ENCODE measurements around the gene GCNT1.
A peak's percentile ranks its signal among the peaks of the same experiment; 100 is the strongest.

Gene GCNT1

GRCh38 chr9:76458903-76459693 lies at the start of gene GCNT1:
Gene GCNT1 (plus strand): TSS chr9:76459182. CDS start chr9:76502382, 43,200 bp downstream.
- peak within 1 kb of the TSS; percentile 96 for H3K4me3 Mint-ChIP-seq
- no peaks in the 10 kb centered on the region for H3K36me3 Mint-ChIP-seq (ENCODE audit: low read depth)
- H3K4me1 Mint-ChIP-seq (ENCODE audit: low read depth) = peaks cover 23% of the 10 kb centered on the region
- no peaks in the 10 kb centered on the region for H3K9me3 Mint-ChIP-seq
- no peaks in the 10 kb centered on the region for H3K27me3 Mint-ChIP-seq (ENCODE audit: low read depth)
- peak within 1 kb of the TSS; percentile 79 for H3K27ac Mint-ChIP-seq

GRCh38 chr9:76412638-76413037 lies 46.3 kb upstream of the GCNT1 start:
- peaks cover 12% of the 10 kb centered on the region for H3K4me1 Mint-ChIP-seq (ENCODE audit: low read depth)

GRCh38 chr9:76413658-76414057 lies 45.3 kb upstream of the GCNT1 start:
- H3K9me3 Mint-ChIP-seq = peaks cover 14% of the 10 kb centered on the region
- no peaks in the 10 kb centered on the region for H3K27me3 Mint-ChIP-seq (ENCODE audit: low read depth)
- H3K4me3 Mint-ChIP-seq = no peak overlapping the region
- peaks cover 12% of the 10 kb centered on the region for H3K4me1 Mint-ChIP-seq (ENCODE audit: low read depth)
- H3K36me3 Mint-ChIP-seq (ENCODE audit: low read depth) = peaks cover 2% of the 10 kb centered on the region
- H3K27ac Mint-ChIP-seq = no peak overlapping the region

More at GRCh38 chr9:76412638-76413037, 46.3 kb upstream of the GCNT1 start:
- Mint-ChIP-seq H3K9me3 (peaks cover 14% of the 10 kb centered on the region), H3K36me3 (ENCODE audit: low read depth) (peaks cover 2% of the 10 kb centered on the region), H3K4me3 (no peak overlapping the region), H3K27ac (no peak overlapping the region), H3K27me3 (ENCODE audit: low read depth) (no peaks in the 10 kb centered on the region)

DNA sequence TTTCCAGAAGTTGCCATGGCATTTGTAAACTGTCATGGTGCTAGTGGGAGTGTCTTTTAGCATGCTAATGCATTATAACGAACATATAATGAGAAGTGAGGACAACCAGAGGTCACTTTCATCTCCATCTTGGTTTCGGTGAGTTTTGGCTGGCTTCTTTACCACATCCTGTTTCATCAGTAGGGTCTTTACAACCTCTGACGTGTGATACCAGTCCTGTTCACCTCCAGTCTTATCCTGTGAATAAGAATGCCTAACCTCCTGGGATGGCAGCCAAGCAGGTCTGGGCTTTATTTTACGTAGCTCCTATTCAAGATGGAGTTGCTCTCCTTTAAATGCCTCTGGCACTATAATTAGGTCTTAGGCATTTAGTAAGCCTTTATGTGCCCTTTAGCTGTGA lies 44.3 kb upstream of the GCNT1 start:
- Mint-ChIP-seq H3K4me1 (ENCODE audit: low read depth) (peaks cover 12% of the 10 kb centered on the region), H3K36me3 (ENCODE audit: low read depth) (peaks cover 2% of the 10 kb centered on the region), H3K9me3 (peaks cover 14% of the 10 kb centered on the region), H3K4me3 (no peak overlapping the region), H3K27ac (no peak overlapping the region), H3K27me3 (ENCODE audit: low read depth) (no peaks in the 10 kb centered on the region)

GRCh38 chr9:76415154-76415553 lies 43.8 kb upstream of the GCNT1 start:
- Mint-ChIP-seq H3K27me3 (ENCODE audit: low read depth) (no peaks in the 10 kb centered on the region), H3K36me3 (ENCODE audit: low read depth) (peaks cover 2% of the 10 kb centered on the region), H3K4me1 (ENCODE audit: low read depth) (peaks cover 12% of the 10 kb centered on the region), H3K4me3 (no peak overlapping the region), H3K9me3 (peaks cover 14% of the 10 kb centered on the region), H3K27ac (no peak overlapping the region)

GRCh38 chr9:76415731-76416130 lies 43.3 kb upstream of the GCNT1 start:
- Mint-ChIP-seq H3K27ac (no peak overlapping the region), H3K9me3 (peaks cover 14% of the 10 kb centered on the region), H3K4me1 (ENCODE audit: low read depth) (peaks cover 12% of the 10 kb centered on the region), H3K27me3 (ENCODE audit: low read depth) (no peaks in the 10 kb centered on the region), H3K36me3 (ENCODE audit: low read depth) (peaks cover 2% of the 10 kb centered on the region), H3K4me3 (no peak overlapping the region)

DNA sequence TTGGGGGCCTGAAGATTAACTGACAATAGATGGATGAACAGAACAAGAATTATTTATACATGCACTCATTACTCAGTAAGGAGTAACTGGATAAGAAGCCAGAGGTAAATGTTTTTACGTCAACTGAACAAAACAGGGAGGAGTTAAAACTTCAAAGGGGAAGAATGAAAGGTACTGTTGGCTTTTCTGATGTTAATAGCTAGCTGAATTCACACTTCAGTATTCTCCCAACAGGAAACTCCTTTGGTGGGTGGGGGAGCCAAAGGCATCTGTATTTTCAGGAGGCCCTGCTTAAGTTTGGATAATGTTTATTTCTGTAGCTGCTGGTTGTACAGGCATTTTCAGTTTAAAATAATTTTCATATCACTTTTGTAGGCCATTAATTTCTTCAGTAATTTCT lies 41.6 kb upstream of the GCNT1 start:
- H3K36me3 Mint-ChIP-seq (ENCODE audit: low read depth) = peaks cover 2% of the 10 kb centered on the region
- no peaks in the 10 kb centered on the region for H3K27me3 Mint-ChIP-seq (ENCODE audit: low read depth)
- no peak overlapping the region for H3K27ac Mint-ChIP-seq

GRCh38 chr9:76419782-76420380 lies 39.1 kb upstream of the GCNT1 start:
- no peaks in the 10 kb centered on the region for H3K27me3 Mint-ChIP-seq (ENCODE audit: low read depth)
- H3K4me1 Mint-ChIP-seq (ENCODE audit: low read depth) = peaks cover 16% of the 10 kb centered on the region
- H3K36me3 Mint-ChIP-seq (ENCODE audit: low read depth) = no peaks in the 10 kb centered on the region
- no peak overlapping the region for H3K27ac Mint-ChIP-seq
- H3K9me3 Mint-ChIP-seq = peaks cover 4% of the 10 kb centered on the region
- H3K4me3 Mint-ChIP-seq = no peak overlapping the region

More for the DNA sequence above, 41.6 kb upstream of the GCNT1 start:
- no peak overlapping the region for H3K4me3 Mint-ChIP-seq
- peaks cover 12% of the 10 kb centered on the region for H3K4me1 Mint-ChIP-seq (ENCODE audit: low read depth)
- peaks cover 14% of the 10 kb centered on the region for H3K9me3 Mint-ChIP-seq

DNA sequence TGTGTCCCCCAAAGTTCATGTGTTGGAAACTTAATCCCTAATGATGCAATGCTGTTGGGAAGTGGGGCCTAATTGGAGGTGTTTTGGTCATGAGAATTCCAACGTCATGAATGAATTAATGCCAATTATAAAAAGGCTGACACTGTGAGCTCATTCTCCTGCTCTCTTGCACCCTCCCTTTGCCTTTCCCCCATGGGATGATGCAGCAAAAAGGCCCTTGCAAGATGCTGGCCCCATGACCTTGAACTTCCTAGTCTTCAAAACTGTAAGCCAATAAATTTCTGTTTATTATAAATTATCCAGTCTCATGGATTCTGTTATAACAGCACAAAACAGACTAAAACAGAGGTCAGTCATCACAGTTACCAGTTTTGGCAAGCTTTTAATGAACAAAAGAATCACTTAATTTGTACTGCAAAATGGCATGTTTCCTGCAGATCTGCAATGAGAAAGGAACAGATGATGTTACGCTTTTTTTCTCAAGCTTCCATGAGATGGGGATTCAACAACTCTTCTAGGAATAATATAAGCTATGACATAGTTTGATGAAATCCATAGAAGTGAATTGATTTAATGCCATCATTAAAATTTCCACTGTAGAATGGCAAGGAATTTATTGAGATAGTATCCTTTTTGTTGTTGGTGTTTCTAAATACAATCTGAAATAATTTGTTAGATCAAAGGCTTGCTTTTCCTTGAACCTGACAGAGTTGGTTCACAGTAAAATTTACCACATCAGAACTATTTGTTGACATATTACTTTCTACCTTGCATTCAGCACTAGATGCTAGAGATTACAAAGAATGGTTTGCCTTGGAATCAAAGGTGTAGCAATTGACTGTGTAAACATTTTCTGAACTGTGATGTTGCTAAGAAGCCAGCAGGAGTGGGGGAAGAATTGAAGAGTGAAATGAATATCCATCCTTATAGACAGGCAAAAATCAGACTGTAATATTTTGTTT lies 35.5 kb upstream of the GCNT1 start:
- Mint-ChIP-seq H3K36me3 (ENCODE audit: low read depth) (no peaks in the 10 kb centered on the region), H3K27ac (no peak overlapping the region), H3K27me3 (ENCODE audit: low read depth) (no peaks in the 10 kb centered on the region), H3K4me3 (no peak overlapping the region), H3K4me1 (ENCODE audit: low read depth) (peaks cover 6% of the 10 kb centered on the region), H3K9me3 (no peaks in the 10 kb centered on the region)

DNA sequence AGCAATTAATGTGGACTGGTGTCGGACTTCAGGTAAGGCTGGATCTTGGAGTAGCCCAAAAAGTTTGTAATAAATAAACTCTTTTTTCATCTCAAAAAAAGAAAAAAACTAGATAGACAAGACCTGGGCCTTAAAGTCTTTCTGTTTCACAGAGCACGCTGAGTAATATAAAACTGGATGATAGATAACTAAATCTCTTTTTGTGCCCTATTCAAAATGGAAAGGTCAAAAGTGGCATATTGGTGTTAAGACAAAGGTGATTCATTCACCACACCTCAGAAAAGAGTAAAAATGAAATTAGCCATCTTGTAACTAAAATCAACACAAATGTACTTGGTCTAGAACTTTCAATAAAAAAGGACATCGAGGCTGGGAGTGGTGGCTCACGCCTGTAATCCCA lies 34.5 kb upstream of the GCNT1 start:
- no peak overlapping the region for H3K4me3 Mint-ChIP-seq
- H3K27ac Mint-ChIP-seq = no peak overlapping the region
- no peaks in the 10 kb centered on the region for H3K9me3 Mint-ChIP-seq
- H3K27me3 Mint-ChIP-seq (ENCODE audit: low read depth) = no peaks in the 10 kb centered on the region
- peaks cover 6% of the 10 kb centered on the region for H3K4me1 Mint-ChIP-seq (ENCODE audit: low read depth)
- no peaks in the 10 kb centered on the region for H3K36me3 Mint-ChIP-seq (ENCODE audit: low read depth)

DNA sequence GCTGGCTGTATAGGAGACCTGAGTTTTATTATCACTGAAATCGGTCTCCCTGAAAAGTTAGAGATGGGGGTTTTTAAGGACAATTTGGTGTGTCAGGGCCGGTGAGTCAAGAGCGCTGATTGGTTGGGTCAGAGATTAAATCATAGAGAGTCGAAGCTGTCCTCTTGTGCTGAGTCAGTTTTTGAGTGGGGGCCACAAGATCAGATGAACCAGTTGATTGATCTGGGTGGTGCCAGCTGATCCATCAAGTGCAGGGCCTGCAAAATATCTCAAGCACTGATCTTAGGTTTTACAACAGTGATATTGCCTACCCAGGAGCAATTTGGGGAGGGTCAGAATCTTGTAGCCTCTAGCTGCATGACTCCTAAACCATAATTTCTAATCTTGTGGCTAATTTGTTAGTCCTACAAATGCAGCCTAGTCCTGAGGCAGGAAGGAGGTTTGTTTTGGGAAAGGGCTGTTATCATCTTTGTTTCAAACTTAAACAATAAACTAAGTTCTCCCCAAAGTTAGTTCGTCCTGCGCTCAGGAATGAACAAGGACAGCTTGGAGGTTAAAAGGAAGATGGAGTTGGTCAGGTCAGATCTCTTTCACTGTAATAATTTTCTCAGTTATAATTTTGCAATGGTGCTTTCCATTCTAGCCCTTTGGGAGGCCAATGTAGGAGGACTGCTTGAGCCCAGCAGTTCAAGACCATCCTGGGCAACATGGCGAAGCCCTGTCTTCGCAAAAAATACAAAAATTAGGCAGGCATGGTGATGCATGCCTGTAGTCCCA lies 33.1 kb upstream of the GCNT1 start:
- Mint-ChIP-seq H3K4me3 (no peak overlapping the region), H3K4me1 (ENCODE audit: low read depth) (peaks cover 6% of the 10 kb centered on the region), H3K27me3 (ENCODE audit: low read depth) (no peaks in the 10 kb centered on the region), H3K36me3 (ENCODE audit: low read depth) (no peaks in the 10 kb centered on the region), H3K27ac (no peak overlapping the region), H3K9me3 (no peaks in the 10 kb centered on the region)

GRCh38 chr9:76426807-76427419 lies 32.1 kb upstream of the GCNT1 start:
- Mint-ChIP-seq H3K27me3 (ENCODE audit: low read depth) (no peaks in the 10 kb centered on the region), H3K4me3 (no peak overlapping the region), H3K36me3 (ENCODE audit: low read depth) (no peaks in the 10 kb centered on the region), H3K4me1 (ENCODE audit: low read depth) (peaks cover 6% of the 10 kb centered on the region), H3K27ac (no peak overlapping the region), H3K9me3 (no peaks in the 10 kb centered on the region)

GRCh38 chr9:76431601-76432000 lies 27.4 kb upstream of the GCNT1 start:
- Mint-ChIP-seq H3K4me3 (no peak overlapping the region), H3K27me3 (ENCODE audit: low read depth) (no peaks in the 10 kb centered on the region), H3K27ac (no peak overlapping the region), H3K4me1 (ENCODE audit: low read depth) (no peaks in the 10 kb centered on the region), H3K36me3 (ENCODE audit: low read depth) (no peaks in the 10 kb centered on the region), H3K9me3 (no peaks in the 10 kb centered on the region)

Measured in T-helper 1 cell treated with Interleukin-12 subunit alpha and Interleukin-12 subunit beta and Interleukin-4 antibody, amounts not matched to agents 30 μg/mL and 1 μg/mL, for 36 hours (primary cell).